Measurements from ENCODE around the gene CPZ.

CPZ gene

GRCh38 chr4:8596891-8597290, 4.3 kb downstream of the CPZ start:
- DNase-seq: no peak

GRCh38 chr4:8597319-8597718, 4.8 kb downstream of the CPZ start:
- no peak for DNase-seq

- no peak for DNase-seq
Measured at GRCh38 chr4:8597791-8598190, 5.2 kb downstream of the CPZ start.

- DNase-seq: no peak
Measured at GRCh38 chr4:8598391-8599090, 6.0 kb downstream of the CPZ start.

GRCh38 chr4:8599091-8599460, 6.5 kb downstream of the CPZ start:
- DNase-seq: no peak

GRCh38 chr4:8599657-8600056, 7.1 kb downstream of the CPZ start:
- DNase-seq: no peak

- DNase-seq: no peak
Measured at GRCh38 chr4:8600266-8600665, 7.7 kb downstream of the CPZ start.

- no peak for DNase-seq
Measured at GRCh38 chr4:8600686-8601085, 8.1 kb downstream of the CPZ start.

- DNase-seq: no peak
Measured at GRCh38 chr4:8601086-8601485, 8.5 kb downstream of the CPZ start.

GRCh38 chr4:8601556-8601955, 9.0 kb downstream of the CPZ start:
- DNase-seq: no peak

GRCh38 chr4:8602686-8603430, 10.3 kb downstream of the CPZ start:
- no peak for DNase-seq

- no peak for DNase-seq
Measured at GRCh38 chr4:8603931-8604330, 11.4 kb downstream of the CPZ start.

- DNase-seq: no peak
Measured at GRCh38 chr4:8605289-8605688, 12.7 kb downstream of the CPZ start.

- no peak for DNase-seq
Measured at GRCh38 chr4:8606476-8606875, 13.9 kb downstream of the CPZ start.

- no peak for DNase-seq
Measured at GRCh38 chr4:8606966-8607365, 14.4 kb downstream of the CPZ start.

GRCh38 chr4:8607603-8608481, 15.3 kb downstream of the CPZ start:
- peak; percentile 32 for DNase-seq

GRCh38 chr4:8608714-8609391, 16.3 kb downstream of the CPZ start:
- DNase-seq: no peak

GRCh38 chr4:8609406-8609805, 16.8 kb downstream of the CPZ start:
- DNase-seq: no peak

- DNase-seq: no peak
Measured at GRCh38 chr4:8609824-8610350, 17.3 kb downstream of the CPZ start.

GRCh38 chr4:8610858-8611616, 18.5 kb downstream of the CPZ start:
- DNase-seq: no peak

- no peak for DNase-seq
Measured at GRCh38 chr4:8612646-8613045, 20.1 kb downstream of the CPZ start.
